Activated naive CD4-positive, alpha-beta T cell (primary cell): ENCODE results near the gene NT5M.

Source experiments
- DNase-seq, 4 experiments: peaks; one replicate each; lab custom pipeline; 2025; lab: John Stamatoyannopoulos, UW

The NT5M gene

GRCh38 chr17:17303847-17304490 lies 796 bp downstream of the NT5M start:
- no peak for DNase-seq

GRCh38 chr17:17304521-17304985 lies 1.4 kb downstream of the NT5M start:
- DNase-seq, result no peak

DNA sequence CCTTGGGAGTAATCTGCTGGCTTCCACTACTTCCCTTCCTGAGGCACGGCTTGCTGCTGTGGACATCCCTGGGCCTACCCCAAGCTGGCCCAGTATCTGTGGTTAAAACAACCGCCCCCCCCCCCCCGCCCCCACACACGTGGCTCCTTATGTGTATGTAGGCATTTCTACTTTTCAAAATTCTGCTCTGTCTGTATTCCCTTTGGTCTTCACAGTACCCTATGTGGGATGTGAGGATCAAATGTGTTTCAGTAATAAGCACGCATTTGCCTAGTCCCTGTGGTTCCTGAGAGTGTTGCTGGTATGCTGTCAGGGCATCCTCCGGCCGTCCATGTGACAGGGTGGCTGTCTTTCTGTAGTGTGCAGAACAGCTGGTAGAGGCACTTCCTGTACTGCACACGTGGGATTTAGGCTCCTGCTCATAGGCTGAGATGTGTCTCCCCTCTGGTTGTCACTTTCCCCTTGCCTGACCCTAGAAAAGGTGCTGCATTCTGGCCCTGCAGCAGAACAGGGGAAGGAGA lies 2.2 kb downstream of the NT5M start:
- DNase-seq, result peak in 2 of 4 experiments; percentile 21 to 26

DNA sequence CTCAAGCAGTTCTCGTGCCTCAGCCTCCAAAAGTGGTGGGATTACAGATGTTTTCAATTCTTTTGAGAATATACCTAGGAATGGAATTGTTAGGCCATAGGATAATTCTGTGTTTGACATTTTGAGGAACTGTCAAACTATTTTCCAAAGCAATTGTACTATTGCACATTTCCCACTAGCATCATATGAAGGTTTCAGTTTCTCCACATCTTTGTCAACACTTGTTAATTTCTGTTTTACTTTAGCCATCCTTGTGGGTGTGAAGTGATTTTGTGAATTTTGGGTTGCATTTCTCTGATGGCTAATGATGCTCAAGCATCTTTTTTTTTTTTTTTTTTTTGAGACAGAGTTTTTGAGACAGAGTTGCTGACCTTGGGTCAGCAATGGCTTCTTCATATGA lies 6.2 kb downstream of the NT5M start:
- DNase-seq, result no peak

- DNase-seq, result peak in 3 of 4 experiments; percentile 45 to 63 (median 53)
Measured at GRCh38 chr17:17313350-17313991, 10.3 kb downstream of the NT5M start.

DNA sequence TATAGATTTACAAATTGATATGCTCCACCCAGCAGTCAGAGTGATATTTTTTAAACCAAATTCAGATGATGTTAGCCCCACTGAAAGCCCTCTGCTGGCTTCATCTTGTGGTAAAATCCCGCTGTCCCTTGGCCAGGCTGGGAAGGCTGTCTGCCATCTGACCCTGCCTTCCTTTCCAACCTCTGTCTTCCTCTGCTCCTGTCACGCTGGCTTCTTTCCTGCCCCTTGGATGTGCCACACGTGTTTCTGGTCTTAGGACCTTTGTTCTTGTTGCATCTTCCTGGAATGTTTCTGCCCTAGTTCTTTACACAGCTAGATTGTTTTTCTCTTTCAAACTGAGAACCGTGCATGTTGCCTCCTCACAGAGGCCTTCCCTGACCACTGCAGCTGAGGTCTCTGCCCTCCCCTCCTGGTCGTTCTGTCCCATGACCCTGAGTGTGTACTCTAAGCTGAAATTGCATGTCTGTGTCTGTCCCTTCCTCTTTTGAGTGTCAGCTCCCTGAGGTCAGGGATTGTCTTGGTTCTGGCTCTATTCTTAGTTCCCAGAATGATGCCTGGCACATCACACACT lies 11.4 kb downstream of the NT5M start:
- DNase-seq, result no peak

GRCh38 chr17:17315142-17315821 lies 12.1 kb downstream of the NT5M start:
- DNase-seq, result no peak

DNA sequence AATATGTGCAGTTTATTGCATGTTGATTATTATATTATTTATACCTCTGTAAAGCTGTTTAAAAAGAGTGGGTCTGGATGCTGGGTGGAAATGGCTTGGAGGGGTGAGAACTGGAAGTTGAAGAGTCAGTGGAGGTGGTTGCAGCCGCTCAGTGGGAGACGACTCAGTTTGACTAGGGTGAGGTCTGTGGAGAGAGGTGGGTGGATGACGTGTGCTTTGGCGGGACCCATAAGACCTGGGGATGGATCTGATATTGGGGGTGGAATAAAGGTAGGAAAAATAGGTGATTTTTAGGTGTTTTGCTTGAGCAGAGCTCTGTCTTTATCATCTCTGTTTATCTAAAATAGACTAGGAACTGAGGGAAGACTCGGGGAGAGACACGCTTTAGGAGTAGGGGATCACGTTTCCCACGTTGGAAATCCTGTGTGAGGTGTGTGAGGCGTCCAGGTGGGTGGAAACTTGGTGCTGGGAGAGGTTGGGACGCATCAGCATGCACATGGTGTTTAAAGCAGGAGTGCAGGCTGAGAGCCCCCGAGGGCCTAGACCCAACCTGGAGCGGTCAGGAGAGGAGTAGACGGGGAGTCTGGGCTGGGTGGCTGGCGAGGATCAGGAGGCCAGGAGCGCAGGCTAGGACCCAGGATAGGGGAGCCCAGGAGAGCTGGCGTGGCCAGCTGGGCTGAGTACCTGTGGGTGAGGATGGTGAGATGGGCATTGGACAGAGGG lies 17.2 kb downstream of the NT5M start:
- DNase-seq, result no peak

- no peak for DNase-seq
Measured at GRCh38 chr17:17320911-17321220, 17.7 kb downstream of the NT5M start.

GRCh38 chr17:17321356-17322025 lies 18.3 kb downstream of the NT5M start:
- no peak for DNase-seq

GRCh38 chr17:17322516-17323510 lies 19.6 kb downstream of the NT5M start:
- DNase-seq, result no peak

GRCh38 chr17:17324616-17325015 lies 21.4 kb downstream of the NT5M start:
- DNase-seq, result no peak

DNA sequence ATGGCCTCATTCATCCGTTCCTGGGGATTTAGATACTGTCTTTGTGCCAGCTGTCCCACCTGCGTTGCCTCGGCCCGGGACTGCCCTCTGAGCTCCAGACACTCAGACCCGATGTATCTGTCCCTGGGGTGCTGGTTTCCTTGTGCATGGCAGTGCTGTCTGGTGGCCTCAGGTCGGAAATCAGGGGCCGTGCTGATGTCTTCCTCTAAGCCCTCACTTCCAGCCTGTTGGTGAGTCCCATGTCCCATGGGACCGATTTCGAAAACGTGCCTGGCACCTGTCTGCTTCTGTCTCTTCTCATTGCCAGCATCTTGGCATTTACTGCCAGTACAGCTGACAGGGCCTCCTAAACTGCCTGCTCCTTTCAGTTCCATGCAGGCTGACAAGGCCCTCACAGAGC lies 22.1 kb downstream of the NT5M start:
- no peak for DNase-seq

DNA sequence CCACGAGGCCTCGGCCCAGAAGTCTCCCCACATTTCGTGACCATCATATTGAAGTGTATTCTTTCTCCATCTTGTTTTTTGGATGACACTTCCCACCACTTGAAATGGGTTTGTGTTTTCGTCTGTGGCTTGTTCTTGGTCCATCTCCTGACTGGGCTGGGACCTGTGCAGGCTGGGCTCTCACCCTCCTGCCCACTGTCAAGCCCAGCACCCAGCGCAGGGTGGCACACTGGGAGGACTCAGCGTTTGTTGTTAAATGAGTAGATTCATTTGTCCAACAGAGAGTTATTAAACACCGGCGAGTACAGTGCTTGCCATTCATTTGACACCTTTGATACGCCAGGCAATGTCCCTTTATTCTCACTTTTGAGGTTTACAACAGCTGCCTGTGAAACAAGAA lies 22.6 kb downstream of the NT5M start:
- no peak for DNase-seq

DNA sequence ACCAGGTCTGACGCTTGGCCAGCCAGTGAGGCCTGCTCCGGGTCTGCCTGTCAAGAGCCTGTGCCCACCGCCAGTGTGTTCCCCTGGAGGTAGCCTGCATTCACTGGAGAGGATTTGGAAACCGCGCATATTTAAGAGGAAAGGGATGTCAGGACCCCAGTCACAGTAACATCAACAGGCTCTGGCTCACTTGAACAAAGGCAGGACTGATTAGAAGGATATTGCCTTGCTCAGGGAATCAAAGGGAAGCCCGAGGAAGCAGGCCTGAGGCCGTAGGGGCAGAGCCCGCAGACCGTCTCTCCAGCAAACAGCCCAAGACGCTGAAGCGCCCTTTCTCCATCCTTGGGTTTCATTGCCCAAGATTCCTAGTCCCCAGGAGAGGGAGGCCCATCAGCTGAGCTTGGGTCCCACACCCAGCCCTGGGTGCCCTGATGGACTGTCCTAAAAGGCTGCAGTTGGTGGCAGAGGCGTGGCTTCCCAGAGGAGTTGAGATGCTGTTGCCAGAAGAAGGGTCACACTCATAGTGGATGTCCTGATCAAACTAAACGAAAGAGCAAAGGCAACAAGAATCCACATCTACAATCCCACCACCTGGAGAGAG lies 23.2 kb downstream of the NT5M start:
- no peak for DNase-seq

DNA sequence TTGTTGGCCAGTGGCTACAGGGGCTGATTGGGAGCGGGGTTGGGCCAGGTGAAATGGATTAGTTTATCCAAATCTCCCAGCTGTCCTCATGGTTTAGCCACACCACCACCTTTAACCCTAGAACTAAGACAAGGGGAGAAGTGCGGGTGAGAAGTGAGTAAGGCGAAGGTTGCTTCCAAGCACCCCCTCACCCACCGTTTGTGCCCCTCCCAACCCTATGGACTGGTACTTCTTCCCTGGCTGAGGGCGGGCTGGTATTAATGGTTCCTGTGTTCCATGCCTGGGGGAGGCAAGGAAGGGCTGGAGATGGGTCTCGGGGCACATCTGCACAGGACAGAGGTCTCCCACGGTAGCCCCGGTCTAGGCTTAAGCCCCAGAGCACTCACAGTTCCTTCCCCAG lies 25.1 kb downstream of the NT5M start:
- DNase-seq, result no peak

GRCh38 chr17:17341452-17341851 lies 38.3 kb downstream of the NT5M start:
- DNase-seq, result no peak

DNA sequence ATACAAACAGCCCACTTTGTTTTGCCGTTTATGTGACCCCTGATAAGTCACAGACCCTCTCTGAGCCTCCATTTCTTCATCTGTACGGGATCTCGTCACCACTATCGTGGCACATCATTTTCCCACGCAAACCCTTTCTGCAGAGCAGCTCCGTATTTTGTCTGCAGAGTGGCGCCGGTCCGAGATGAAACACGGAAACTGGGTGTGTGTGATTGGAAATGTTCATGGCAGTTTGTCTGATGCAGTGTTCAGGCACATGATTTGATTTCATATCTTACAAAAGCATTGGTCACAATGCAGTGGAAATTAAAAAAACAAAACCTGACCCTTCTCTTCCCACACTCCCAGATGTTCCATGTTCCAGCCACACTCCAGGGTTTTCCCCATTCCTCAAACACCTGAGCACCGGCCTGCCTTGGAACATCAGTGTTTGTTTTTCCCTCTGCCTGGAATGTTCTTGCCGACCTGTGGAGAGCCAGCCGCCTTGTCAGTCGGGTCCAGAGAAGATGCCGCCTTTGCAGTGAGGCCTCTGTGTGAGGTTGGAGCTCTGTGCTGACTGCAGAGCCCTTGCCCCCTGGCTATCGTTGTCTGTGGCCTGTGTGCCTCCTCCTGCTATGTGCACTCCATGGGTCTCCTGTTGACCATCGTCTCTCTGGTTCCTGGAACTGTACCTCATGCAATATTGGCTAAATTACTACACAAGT lies 39.2 kb downstream of the NT5M start:
- DNase-seq, result no peak

DNA sequence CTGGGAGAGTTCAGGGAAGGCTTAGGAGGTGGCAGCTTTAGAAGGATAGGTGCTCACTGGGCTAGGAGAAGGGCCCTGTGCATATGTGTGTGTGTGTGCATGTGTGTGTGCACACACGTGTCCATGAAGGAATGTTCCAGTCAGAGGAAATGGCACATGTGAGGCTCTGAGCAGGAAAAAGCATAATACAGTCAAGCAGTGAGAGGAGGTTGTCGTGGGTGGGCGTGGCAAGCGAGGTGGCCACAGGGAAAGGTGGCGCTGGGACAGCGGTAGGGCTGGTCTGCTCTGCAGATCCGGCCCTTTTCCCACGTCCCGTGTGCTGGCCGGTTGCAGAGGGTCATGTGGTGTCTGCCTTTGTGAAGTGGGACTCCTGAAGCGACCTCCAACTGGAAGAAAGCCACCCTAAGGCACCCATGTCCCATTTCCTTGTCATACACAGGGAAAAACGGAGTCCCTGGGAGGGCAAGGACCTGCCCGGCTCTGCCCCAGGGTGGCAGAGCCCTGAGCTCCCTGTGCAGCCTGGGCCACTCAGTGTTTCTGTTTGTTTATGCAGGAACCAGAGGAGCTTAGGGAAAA lies 40.1 kb downstream of the NT5M start:
- no peak for DNase-seq
